A549 (cell line): ENCODE results near the gene LRRC8E.

Source experiments
- BCL3 ChIP-seq: fragments of >200 bp; sonication (Bioruptor Twin); formaldehyde crosslinking; IDR thresholded peaks from 3 replicates; pipeline ENCODE4 v1.6.1; 2016
- BHLHE40 ChIP-seq: IDR thresholded peaks from 2 replicates; pipeline ENCODE4 v1.6.1; 2012; ENCODE audit warnings: low read depth, low read length, inconsistent platforms
- CBX8 ChIP-seq: fragments of 200-600 bp; sonication (generic); IDR thresholded peaks from 2 replicates; pipeline ENCODE4 v1.6.1; 2016
- CTCF ChIP-seq: fragments of >200 bp; sonication (Bioruptor Twin); formaldehyde crosslinking; IDR thresholded peaks from 3 replicates; pipeline ENCODE4 v1.5.1; 2016
- E2F6 ChIP-seq: IDR thresholded peaks from 2 replicates; pipeline ENCODE4 v1.6.1; 2012; ENCODE audit warnings: low read depth, borderline replicate concordance
- MAFK ChIP-seq: fragments of 450-650 bp; IDR thresholded peaks from 2 replicates; pipeline ENCODE4 v1.6.1; 2014; ENCODE audit not compliant: partially characterized antibody
- POLR2A ChIP-seq: IDR thresholded peaks from 2 replicates; pipeline ENCODE4 v1.6.1; 2012; ENCODE audit warnings: mild to moderate bottlenecking, low read length

GRCh38 chr19:7850000-7850813 lies 38.1 kb upstream of the LRRC8E start:
- TF ChIP-seq CBX8, result no peak
- TF ChIP-seq BHLHE40, result no peak
- no peak for TF ChIP-seq CTCF
- TF ChIP-seq BCL3, result no peak
- TF ChIP-seq POLR2A, result no peak
- TF ChIP-seq MAFK, result no peak
- TF ChIP-seq E2F6, result no peak
